T-helper 2 cell treated with Interferon-gamma antibody and Interleukin-4, amounts not matched to agents 100 ng/mL and 5 ng/mL, for 36 hours (primary cell): ENCODE measurements around the gene TEKT2. TPM values are rescaled to one million over a fixed set of nuclear protein-coding genes. Genes with fewer than 3 reads are reported as not detected.

Experiments
- intact Hi-C: fragments of 100-400 bp; cut with micrococcal nuclease; formaldehyde crosslinking; loops from one replicate; pipeline ENCODE4 v1.15.1; 2023
- total RNA-seq: library from RNA; stranded (reverse); gene quantifications from 2 replicates; pipeline ENCODE4 v1.2.3, GENCODE V29; 2022

TEKT2 gene
- total RNA-seq, 1 donor from 2014 or later: not detected

- intact Hi-C loops: loop anchor here (1.0 kb wide), 4 partner anchors 62 to 310 kb away; partner anchors contain the start of genes AGO1, LSM10, THRAP3 and TRAPPC3
Measured at GRCh38 chr1:36087233-36088123, 3.6 kb downstream of the TEKT2 start.

- intact Hi-C loops: loop anchor here (1.0 kb wide), 4 partner anchors 61 to 309 kb away; partner anchors contain the start of genes AGO1, LSM10, THRAP3 and TRAPPC3
Measured at GRCh38 chr1:36088265-36088576, 4.3 kb downstream of the TEKT2 start.

- intact Hi-C loops: loop anchor here (1.0 kb wide), 5 partner anchors 61 to 309 kb away; partner anchors contain the start of genes AGO1, AGO3, LSM10 and THRAP3
Measured at GRCh38 chr1:36088577-36089392, 4.9 kb downstream of the TEKT2 start, which contains the start of gene ADPRS. ADPRS (plus strand) TSS chr1:36088892; CDS start chr1:36088905, 13 bp downstream.

- intact Hi-C loops: loop anchor here (1.0 kb wide), 1 partner anchor 158 kb away; the partner anchor contains the start of gene AGO3
Measured at GRCh38 chr1:36089393-36090121, 5.7 kb downstream of the TEKT2 start.

GRCh38 chr1:36091141-36091540, 7.2 kb downstream of the TEKT2 start:
- intact Hi-C loops: no loop called here

GRCh38 chr1:36091698-36092097, 7.8 kb downstream of the TEKT2 start:
- intact Hi-C loops: no loop called here

GRCh38 chr1:36092166-36092797, 8.4 kb downstream of the TEKT2 start:
- intact Hi-C loops: no loop called here

- intact Hi-C loops: no loop called here
Measured at GRCh38 chr1:36092798-36093185, 8.9 kb downstream of the TEKT2 start.

- intact Hi-C loops: no loop called here
Measured at GRCh38 chr1:36093226-36093625, 9.3 kb downstream of the TEKT2 start.

- intact Hi-C loops: no loop called here
Measured at GRCh38 chr1:36093929-36094328, 10.0 kb downstream of the TEKT2 start.

GRCh38 chr1:36094621-36095061, 10.7 kb downstream of the TEKT2 start:
- intact Hi-C loops: no loop called here

GRCh38 chr1:36095760-36096405, 12.0 kb downstream of the TEKT2 start:
- intact Hi-C loops: no loop called here

- intact Hi-C loops: no loop called here
Measured at GRCh38 chr1:36096500-36097432, 12.9 kb downstream of the TEKT2 start.

GRCh38 chr1:36097693-36098585, 14.0 kb downstream of the TEKT2 start:
- intact Hi-C loops: no loop called here

- intact Hi-C loops: loop anchor here (1.0 kb wide), 4 partner anchors 35 to 321 kb away; no protein-coding TSS in a partner anchor
Measured at GRCh38 chr1:36098650-36099365, 14.9 kb downstream of the TEKT2 start.

- intact Hi-C loops: loop anchor here (1.0 kb wide), 4 partner anchors 34 to 320 kb away; no protein-coding TSS in a partner anchor
Measured at GRCh38 chr1:36099681-36100341, 15.9 kb downstream of the TEKT2 start.

GRCh38 chr1:36100376-36100775, 16.5 kb downstream of the TEKT2 start:
- intact Hi-C loops: no loop called here
